AG04450 (cell line): ENCODE measurements around the gene DMPK. TPM values are rescaled to one million over a fixed set of nuclear protein-coding genes. Genes with fewer than 3 reads are reported as not detected.

ENCODE experiments used
- CTCF ChIA-PET: fragments of 300-600, 350-600 bp; formaldehyde crosslinking; extraction: SDS; loops from one replicate; lab custom pipeline; 2022; ENCODE audit warnings: antibody characterized with exemption, inconsistent platforms; lab: Charles Lee
- POLR2A ChIA-PET: fragments of 350-600 bp; formaldehyde crosslinking; extraction: SDS; loops from one replicate; lab custom pipeline; 2021; ENCODE audit warnings: antibody characterized with exemption, inconsistent platforms; lab: Yijun Ruan, JAX
- DNase-seq: peaks from one replicate; pipeline ENCODE4 v3.0.0-alpha.2; 2011; ENCODE audit warnings: low read depth, low spot score
- H3K27ac ChIP-seq: one replicate; pipeline ENCODE4 v1.5.1; 2012; ENCODE audit warnings: low read depth, low read length, control low read depth
- H3K27me3 ChIP-seq: one replicate; pipeline ENCODE4 v1.6.0; 2012; ENCODE audit warnings: low read length; ENCODE audit not compliant: control insufficient read depth, insufficient read depth
- H3K4me3 ChIP-seq: 2 replicates; pipeline ENCODE4 v1.5.1; 2011; ENCODE audit warnings: mild to moderate bottlenecking, low read depth, low read length, control low read depth
- H3K9me3 ChIP-seq: 2 replicates; pipeline ENCODE4 v1.5.1; 2012; ENCODE audit warnings: low read length; ENCODE audit not compliant: control insufficient read depth, insufficient read depth
- CTCF ChIP-seq: IDR thresholded peaks from 2 replicates; pipeline ENCODE4 v1.5.1; 2011; ENCODE audit warnings: low read depth, low read length, control low read depth, inconsistent platforms
- polyA plus RNA-seq: library from polyadenylated mRNA; depleted of rRNA; stranded (reverse); fragments of >200 nt; gene quantifications from 2 replicates; pipeline ENCODE4 v1.2.3, GENCODE V29; 2011

DMPK gene
- polyA plus RNA-seq, 1 experiment = 24.5 TPM

GRCh38 chr19:45820413-45821102 is 38.3 kb upstream of the DMPK start:
- no peak for DNase-seq
- ChIA-PET CTCF (no interaction called here), POLR2A (interaction anchor here (0.7 kb wide), 1 partner anchor 51 kb away, joined by 6 read pairs; no protein-coding TSS in a partner anchor)

GRCh38 chr19:45819769-45820168 is 37.5 kb upstream of the DMPK start:
- POLR2A ChIA-PET = interaction anchor here (1.4 kb wide), 1 partner anchor 8 kb away, joined by 4 read pairs; no protein-coding TSS in a partner anchor
- no peaks in the 10 kb centered on the region; the same call in 1 of the 2 replicates for H3K9me3 ChIP-seq
- H3K4me3 ChIP-seq = no peak overlapping the region
- no peak for DNase-seq
- CTCF ChIA-PET = no interaction called here
- no peaks in the 10 kb centered on the region for H3K27me3 ChIP-seq
- no peak overlapping the region for H3K27ac ChIP-seq
- no peak for TF ChIP-seq CTCF

More at GRCh38 chr19:45820413-45821102, 38.3 kb upstream of the DMPK start:
- TF ChIP-seq CTCF = no peak
- Histone ChIP-seq H3K27ac (no peak overlapping the region), H3K9me3 (no peaks in the 10 kb centered on the region; the same call in 1 of the 2 replicates), H3K27me3 (no peaks in the 10 kb centered on the region), H3K4me3 (no peak overlapping the region)

GRCh38 chr19:45817725-45818301 is 35.5 kb upstream of the DMPK start:
- no peak for TF ChIP-seq CTCF
- POLR2A ChIA-PET = no interaction called here
- CTCF ChIA-PET = interaction anchor here (0.6 to 2.5 kb wide), 12 partner anchors 9 to 210 kb away, joined by 3 to 42 read pairs (median 5); no protein-coding TSS in a partner anchor
- Histone ChIP-seq H3K9me3 (no peaks in the 10 kb centered on the region; the same call in 1 of the 2 replicates), H3K27ac (no peak overlapping the region), H3K4me3 (no peak overlapping the region), H3K27me3 (no peaks in the 10 kb centered on the region)
- no peak for DNase-seq

- ChIA-PET POLR2A (interaction anchor here (0.6 to 1.0 kb wide), 3 partner anchors 8 to 215 kb away, joined by 3 to 9 read pairs (median 4); partner anchors contain the start of gene SIX5), CTCF (interaction anchor here (0.5 to 2.5 kb wide), 53 partner anchors 9 to 210 kb away, joined by 3 to 42 read pairs (median 4); partner anchors contain the start of genes DMPK, DMWD, FOXA3 and SIX5)
- H3K27me3 ChIP-seq = no peaks in the 10 kb centered on the region
- H3K27ac ChIP-seq = no peak overlapping the region
- peak; percentile 85 for DNase-seq
- no peaks in the 10 kb centered on the region; the same call in 1 of the 2 replicates for H3K9me3 ChIP-seq
- H3K4me3 ChIP-seq = no peak overlapping the region
- peak; percentile 94 for TF ChIP-seq CTCF
These were observed 34.9 kb upstream of the DMPK start for GRCh38 chr19:45817010-45817724.
